Type B pancreatic cell (in vitro differentiated cells): ENCODE data around the gene MSRB2. TPM values are rescaled to one million over a fixed set of nuclear protein-coding genes. Genes with fewer than 3 reads are reported as not detected.

ENCODE experiments used
- DNase-seq: peaks from one replicate; pipeline ENCODE4 v3.0.0; 2021; ENCODE audit warnings: mixed read lengths; ENCODE audit not compliant: unreplicated experiment; ENCODE audit errors: extremely low spot score
- H3K27ac Mint-ChIP-seq: 2 replicates; pipeline ENCODE4 v1.8.0; 2021; ENCODE audit warnings: mild to moderate bottlenecking, mixed read lengths
- H3K27me3 Mint-ChIP-seq: 2 replicates; pipeline ENCODE4 v1.8.0; 2021; ENCODE audit warnings: mixed read lengths
- H3K36me3 Mint-ChIP-seq: 2 replicates; pipeline ENCODE4 v1.8.0; 2021; ENCODE audit warnings: mixed read lengths
- H3K4me1 Mint-ChIP-seq: one replicate; pipeline ENCODE4 v1.8.0; 2021; ENCODE audit warnings: mixed read lengths; ENCODE audit not compliant: unreplicated experiment
- H3K4me3 Mint-ChIP-seq: 2 replicates; pipeline ENCODE4 v1.8.0; 2021; ENCODE audit warnings: mild to moderate bottlenecking, mixed read lengths
- H3K9me3 Mint-ChIP-seq: 2 replicates; pipeline ENCODE4 v1.8.0; 2021; ENCODE audit warnings: mixed read lengths
- total RNA-seq: library from RNA; stranded (reverse); gene quantifications from 2 replicates; pipeline ENCODE4 v1.2.1, GENCODE V29; 2021; ENCODE audit warnings: low replicate concordance
- TF ChIP-seq, protein P1 (sequence below): fragments of 200-600 bp; sonication (generic); conservative IDR thresholded peaks from 2 replicates; pipeline ENCODE4 v1.5.0; 2021; ENCODE audit warnings: antibody characterized with exemption, mild to moderate bottlenecking

The MSRB2 gene
- total RNA-seq, 1 donor from 2014 or later = 26.6 TPM

GRCh38 chr10:23155169-23155568 lies 59.8 kb downstream of the MSRB2 start:
- TF ChIP-seq, protein P1, sequence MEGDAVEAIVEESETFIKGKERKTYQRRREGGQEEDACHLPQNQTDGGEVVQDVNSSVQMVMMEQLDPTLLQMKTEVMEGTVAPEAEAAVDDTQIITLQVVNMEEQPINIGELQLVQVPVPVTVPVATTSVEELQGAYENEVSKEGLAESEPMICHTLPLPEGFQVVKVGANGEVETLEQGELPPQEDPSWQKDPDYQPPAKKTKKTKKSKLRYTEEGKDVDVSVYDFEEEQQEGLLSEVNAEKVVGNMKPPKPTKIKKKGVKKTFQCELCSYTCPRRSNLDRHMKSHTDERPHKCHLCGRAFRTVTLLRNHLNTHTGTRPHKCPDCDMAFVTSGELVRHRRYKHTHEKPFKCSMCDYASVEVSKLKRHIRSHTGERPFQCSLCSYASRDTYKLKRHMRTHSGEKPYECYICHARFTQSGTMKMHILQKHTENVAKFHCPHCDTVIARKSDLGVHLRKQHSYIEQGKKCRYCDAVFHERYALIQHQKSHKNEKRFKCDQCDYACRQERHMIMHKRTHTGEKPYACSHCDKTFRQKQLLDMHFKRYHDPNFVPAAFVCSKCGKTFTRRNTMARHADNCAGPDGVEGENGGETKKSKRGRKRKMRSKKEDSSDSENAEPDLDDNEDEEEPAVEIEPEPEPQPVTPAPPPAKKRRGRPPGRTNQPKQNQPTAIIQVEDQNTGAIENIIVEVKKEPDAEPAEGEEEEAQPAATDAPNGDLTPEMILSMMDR = no peak
- Mint-ChIP-seq H3K4me3 (no peak overlapping the region), H3K27me3 (peaks cover 51% of the 10 kb centered on the region), H3K9me3 (no peaks in the 10 kb centered on the region), H3K4me1 (peaks cover 7% of the 10 kb centered on the region), H3K27ac (no peak overlapping the region), H3K36me3 (no peaks in the 10 kb centered on the region)
- DNase-seq = no peak

- TF ChIP-seq, protein P1 = no peak
- Mint-ChIP-seq H3K4me3 (no peak overlapping the region), H3K27me3 (peaks cover 53% of the 10 kb centered on the region), H3K4me1 (peaks cover 7% of the 10 kb centered on the region), H3K36me3 (no peaks in the 10 kb centered on the region), H3K9me3 (no peaks in the 10 kb centered on the region), H3K27ac (no peak overlapping the region)
- DNase-seq = no peak
Observed at GRCh38 chr10:23156447-23157150, 61.2 kb downstream of the MSRB2 start.

GRCh38 chr10:23157239-23157681 lies 61.9 kb downstream of the MSRB2 start:
- no peak for DNase-seq
- H3K9me3 Mint-ChIP-seq = no peaks in the 10 kb centered on the region
- H3K4me3 Mint-ChIP-seq = no peak overlapping the region
- H3K36me3 Mint-ChIP-seq = no peaks in the 10 kb centered on the region
- peaks cover 7% of the 10 kb centered on the region for H3K4me1 Mint-ChIP-seq
- H3K27ac Mint-ChIP-seq = no peak overlapping the region
- H3K27me3 Mint-ChIP-seq = peaks cover 59% of the 10 kb centered on the region
- TF ChIP-seq, protein P1 = no peak

DNA sequence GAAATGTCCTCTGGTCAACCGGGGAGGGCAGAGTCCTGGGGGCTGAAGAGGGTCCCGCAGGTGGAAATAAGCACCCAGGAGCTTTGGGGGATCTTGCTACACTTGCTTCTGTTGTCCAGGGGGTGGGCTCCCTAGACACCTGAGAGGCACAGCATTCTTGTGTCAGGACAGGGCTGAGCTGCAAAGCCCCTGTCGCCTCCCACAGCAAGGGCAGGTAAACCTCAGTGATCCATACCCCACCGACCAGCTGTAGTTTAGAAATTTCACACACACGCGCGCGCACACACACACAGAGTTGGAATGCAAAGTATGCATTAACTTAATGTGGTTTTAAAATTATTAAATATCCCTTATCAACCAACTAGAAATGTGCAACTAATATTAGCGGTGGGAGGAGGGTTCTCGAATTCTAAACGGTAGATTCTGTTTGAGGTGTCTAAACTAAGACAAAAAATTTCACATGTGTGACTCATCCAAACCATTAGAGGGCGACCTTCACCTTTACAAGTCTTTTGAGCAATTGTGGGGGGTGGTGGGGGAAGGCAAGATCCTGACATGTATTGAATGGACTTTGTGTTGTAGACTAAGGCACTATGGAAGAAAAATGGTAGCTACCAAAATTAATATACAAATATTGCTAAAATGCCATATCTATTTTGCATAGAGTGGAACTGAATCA lies 62.5 kb downstream of the MSRB2 start:
- H3K9me3 Mint-ChIP-seq = no peaks in the 10 kb centered on the region
- peaks cover 64% of the 10 kb centered on the region for H3K27me3 Mint-ChIP-seq
- peaks cover 7% of the 10 kb centered on the region for H3K4me1 Mint-ChIP-seq
- TF ChIP-seq, protein P1 = no peak
- no peak overlapping the region for H3K27ac Mint-ChIP-seq
- peak overlapping the region; percentile 30 for H3K4me3 Mint-ChIP-seq
- no peak for DNase-seq
- H3K36me3 Mint-ChIP-seq = no peaks in the 10 kb centered on the region

DNA sequence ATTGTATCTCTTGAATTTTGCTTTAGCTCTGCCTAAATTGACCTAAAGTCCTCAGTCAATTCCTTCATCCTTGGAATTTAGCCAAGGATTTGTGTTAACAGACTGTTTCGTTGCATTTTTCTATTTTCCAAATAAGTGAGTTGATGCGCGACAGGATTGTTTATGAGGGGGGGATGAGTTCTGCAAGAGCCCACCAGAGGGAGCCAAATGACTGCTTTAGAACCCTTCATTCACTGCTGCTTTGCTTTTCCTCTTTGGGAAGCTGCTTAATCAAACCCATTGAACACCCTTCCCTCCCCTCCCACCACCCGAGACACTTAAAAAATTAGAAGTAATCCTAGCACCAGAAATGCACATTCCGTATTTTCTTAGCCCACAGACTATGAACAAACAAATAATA lies 63.0 kb downstream of the MSRB2 start:
- Mint-ChIP-seq H3K4me3 (peak overlapping the region; percentile 30), H3K4me1 (peaks cover 7% of the 10 kb centered on the region), H3K9me3 (no peaks in the 10 kb centered on the region), H3K27ac (no peak overlapping the region), H3K27me3 (peaks cover 69% of the 10 kb centered on the region), H3K36me3 (no peaks in the 10 kb centered on the region)
- no peak for DNase-seq
- TF ChIP-seq, protein P1 = peak; percentile 90
